ENCODE data around the gene GSN.

The GSN gene

GRCh38 chr9:121277518-121278295 is 9.7 kb downstream of the GSN start:
- Histone ChIP-seq H3K4me3 (ENCODE audit: low read length) (no peak overlapping the region), H3K9ac (ENCODE audit: low read depth, low read length) (no peak overlapping the region), H3K36me3 (ENCODE audit: insufficient read depth, low read depth, low read length) (no peaks in the 10 kb centered on the region), H3K9me3 (ENCODE audit: insufficient read depth, low read depth, low read length) (no peaks in the 10 kb centered on the region), H3K4me1 (ENCODE audit: insufficient read depth, low read length) (peaks cover 4% of the 10 kb centered on the region; the same call in 1 of the 2 replicates), H3K27me3 (ENCODE audit: insufficient read depth, low read length) (peaks cover 40% of the 10 kb centered on the region), H3K27ac (ENCODE audit: low read length) (no peak overlapping the region)

- Histone ChIP-seq H3K4me1 (ENCODE audit: insufficient read depth, low read length) (peaks cover 4% of the 10 kb centered on the region; the same call in 1 of the 2 replicates), H3K36me3 (ENCODE audit: insufficient read depth, low read depth, low read length) (no peaks in the 10 kb centered on the region), H3K4me3 (ENCODE audit: low read length) (no peak overlapping the region), H3K27ac (ENCODE audit: low read length) (no peak overlapping the region), H3K9me3 (ENCODE audit: insufficient read depth, low read depth, low read length) (no peaks in the 10 kb centered on the region), H3K9ac (ENCODE audit: low read depth, low read length) (no peak overlapping the region), H3K27me3 (ENCODE audit: insufficient read depth, low read length) (peaks cover 50% of the 10 kb centered on the region)
These were observed 10.7 kb downstream of the GSN start for GRCh38 chr9:121278477-121279261.

GRCh38 chr9:121279776-121280388 is 11.9 kb downstream of the GSN start:
- H3K27ac ChIP-seq (ENCODE audit: low read length), result no peak overlapping the region

GRCh38 chr9:121280715-121281613 is 13.0 kb downstream of the GSN start:
- Histone ChIP-seq H3K27ac (ENCODE audit: low read length) (no peak overlapping the region), H3K4me3 (ENCODE audit: low read length) (no peak overlapping the region)

More at GRCh38 chr9:121279776-121280388, 11.9 kb downstream of the GSN start:
- Histone ChIP-seq H3K9me3 (ENCODE audit: insufficient read depth, low read depth, low read length) (no peaks in the 10 kb centered on the region), H3K9ac (ENCODE audit: low read depth, low read length) (no peak overlapping the region), H3K36me3 (ENCODE audit: insufficient read depth, low read depth, low read length) (no peaks in the 10 kb centered on the region), H3K4me1 (ENCODE audit: insufficient read depth, low read length) (peaks cover 4% of the 10 kb centered on the region; the same call in 1 of the 2 replicates), H3K27me3 (ENCODE audit: insufficient read depth, low read length) (peaks cover 62% of the 10 kb centered on the region), H3K4me3 (ENCODE audit: low read length) (no peak overlapping the region)

GRCh38 chr9:121281614-121282276 is 13.8 kb downstream of the GSN start:
- Histone ChIP-seq H3K4me1 (ENCODE audit: insufficient read depth, low read length) (peaks cover 15% of the 10 kb centered on the region), H3K9ac (ENCODE audit: low read depth, low read length) (no peak overlapping the region)

More at GRCh38 chr9:121280715-121281613, 13.0 kb downstream of the GSN start:
- no peak overlapping the region for H3K9ac ChIP-seq (ENCODE audit: low read depth, low read length)
- H3K27me3 ChIP-seq (ENCODE audit: insufficient read depth, low read length), result peaks cover 73% of the 10 kb centered on the region
- H3K9me3 ChIP-seq (ENCODE audit: insufficient read depth, low read depth, low read length), result no peaks in the 10 kb centered on the region
- H3K36me3 ChIP-seq (ENCODE audit: insufficient read depth, low read depth, low read length), result no peaks in the 10 kb centered on the region
- peaks cover 9% of the 10 kb centered on the region for H3K4me1 ChIP-seq (ENCODE audit: insufficient read depth, low read length)

GRCh38 chr9:121282277-121283079 is 14.5 kb downstream of the GSN start:
- peaks cover 80% of the 10 kb centered on the region for H3K27me3 ChIP-seq (ENCODE audit: insufficient read depth, low read length)
- peaks cover 19% of the 10 kb centered on the region for H3K4me1 ChIP-seq (ENCODE audit: insufficient read depth, low read length)
- H3K36me3 ChIP-seq (ENCODE audit: insufficient read depth, low read depth, low read length), result no peaks in the 10 kb centered on the region
- no peak overlapping the region for H3K9ac ChIP-seq (ENCODE audit: low read depth, low read length)
- no peaks in the 10 kb centered on the region for H3K9me3 ChIP-seq (ENCODE audit: insufficient read depth, low read depth, low read length)
- no peak overlapping the region for H3K27ac ChIP-seq (ENCODE audit: low read length)
- H3K4me3 ChIP-seq (ENCODE audit: low read length), result no peak overlapping the region

More at GRCh38 chr9:121281614-121282276, 13.8 kb downstream of the GSN start:
- H3K27ac ChIP-seq (ENCODE audit: low read length), result no peak overlapping the region
- peaks cover 80% of the 10 kb centered on the region for H3K27me3 ChIP-seq (ENCODE audit: insufficient read depth, low read length)
- no peak overlapping the region for H3K4me3 ChIP-seq (ENCODE audit: low read length)
- no peaks in the 10 kb centered on the region for H3K9me3 ChIP-seq (ENCODE audit: insufficient read depth, low read depth, low read length)
- no peaks in the 10 kb centered on the region for H3K36me3 ChIP-seq (ENCODE audit: insufficient read depth, low read depth, low read length)

- Histone ChIP-seq H3K9ac (ENCODE audit: low read depth, low read length) (no peak overlapping the region), H3K36me3 (ENCODE audit: insufficient read depth, low read depth, low read length) (no peaks in the 10 kb centered on the region), H3K4me3 (ENCODE audit: low read length) (no peak overlapping the region), H3K27ac (ENCODE audit: low read length) (no peak overlapping the region), H3K27me3 (ENCODE audit: insufficient read depth, low read length) (peaks cover 85% of the 10 kb centered on the region), H3K4me1 (ENCODE audit: insufficient read depth, low read length) (peaks cover 23% of the 10 kb centered on the region), H3K9me3 (ENCODE audit: insufficient read depth, low read depth, low read length) (no peaks in the 10 kb centered on the region)
These were observed 15.1 kb downstream of the GSN start for GRCh38 chr9:121283080-121283398.

GRCh38 chr9:121283856-121284732 is 16.1 kb downstream of the GSN start:
- Histone ChIP-seq H3K27me3 (ENCODE audit: insufficient read depth, low read length) (peaks cover 91% of the 10 kb centered on the region), H3K4me1 (ENCODE audit: insufficient read depth, low read length) (peaks cover 30% of the 10 kb centered on the region), H3K4me3 (ENCODE audit: low read length) (no peak overlapping the region), H3K27ac (ENCODE audit: low read length) (no peak overlapping the region), H3K9ac (ENCODE audit: low read depth, low read length) (no peak overlapping the region), H3K36me3 (ENCODE audit: insufficient read depth, low read depth, low read length) (no peaks in the 10 kb centered on the region), H3K9me3 (ENCODE audit: insufficient read depth, low read depth, low read length) (no peaks in the 10 kb centered on the region)

GRCh38 chr9:121284733-121285451 is 16.9 kb downstream of the GSN start:
- H3K9ac ChIP-seq (ENCODE audit: low read depth, low read length), result no peak overlapping the region
- no peaks in the 10 kb centered on the region for H3K9me3 ChIP-seq (ENCODE audit: insufficient read depth, low read depth, low read length)
- no peak overlapping the region for H3K27ac ChIP-seq (ENCODE audit: low read length)
- no peak overlapping the region for H3K4me3 ChIP-seq (ENCODE audit: low read length)
- no peaks in the 10 kb centered on the region for H3K36me3 ChIP-seq (ENCODE audit: insufficient read depth, low read depth, low read length)
- peaks cover 32% of the 10 kb centered on the region for H3K4me1 ChIP-seq (ENCODE audit: insufficient read depth, low read length)
- peaks cover 90% of the 10 kb centered on the region for H3K27me3 ChIP-seq (ENCODE audit: insufficient read depth, low read length)

Measured in iPS-20b (cell line).